Peyer's patch (tissue), 4 donors: ENCODE measurements around the gene OR2T35. TPM values are rescaled to one million over a fixed set of nuclear protein-coding genes. Genes with fewer than 3 reads are reported as not detected.

Experiments
- DNase-seq, 3 donors: peaks; one replicate each; pipeline ENCODE4 v3.0.0-alpha.2; 2017 to 2019
- H3K27ac ChIP-seq, 4 donors: fragments of 200-600 bp; sonication (generic); one replicate each; pipeline ENCODE4 v1.5.1; 2016 to 2019
- H3K27me3 ChIP-seq, 2 donors: fragments of 200-600 bp; sonication (generic); one replicate each; pipeline ENCODE4 v1.5.1; 2019
- H3K36me3 ChIP-seq, 3 donors: fragments of 200-600 bp; sonication (generic); one replicate each; pipeline ENCODE4 v1.5.1; 2016 to 2019
- H3K4me1 ChIP-seq, 4 donors: fragments of 200-600 bp; sonication (generic); one replicate each; pipeline ENCODE4 v1.5.1; 2016 to 2019
- H3K4me3 ChIP-seq, 4 donors: fragments of 200-600 bp; sonication (generic); 1 replicate in 3 of 4; 2 replicates in 1 of 4; pipeline ENCODE4 v1.5.1; 2016 to 2019; ENCODE audit warnings: mild to moderate bottlenecking in 1 of 4
- H3K9me3 ChIP-seq, 4 donors: fragments of 200-600 bp; sonication (generic); one replicate each; pipeline ENCODE4 v1.5.1; 2016 to 2019; ENCODE audit warnings: mild to moderate bottlenecking in 1 of 4
- CTCF ChIP-seq, 6 experiments: fragments of 450-650 bp in 4 of 6; fragments of 200-600 bp in 2 of 6; sonication (generic) in 1 of 6; IDR thresholded peaks; one replicate each; pipeline ENCODE4 v1.5.1; 2017 to 2019; ENCODE audit warnings: antibody characterized with exemption in 6 of 6, mild to moderate bottlenecking in 3 of 6, moderate library complexity in 1 of 6
- POLR2A ChIP-seq, 2 donors: fragments of 450-650 bp; IDR thresholded peaks; one replicate each; pipeline ENCODE4 v1.5.1; 2017; ENCODE audit warnings: antibody characterized with exemption in 2 of 2, mild to moderate bottlenecking in 2 of 2, moderate library complexity in 2 of 2
- total RNA-seq, 4 donors: library from RNA; depleted of rRNA; stranded (reverse); fragments of >200 nt; gene quantifications; one replicate each; pipeline ENCODE4 v1.1.0, GENCODE V29; 2016

The OR2T35 gene
- total RNA-seq, 4 donors from 2014 or later: not detected

- H3K4me1 ChIP-seq: no peaks in the 10 kb centered on the region
- H3K4me3 ChIP-seq: no peak overlapping the region
- no peak for DNase-seq
These were observed 14.5 kb downstream of the OR2T35 start for GRCh38 chr1:248630551-248630950.

GRCh38 chr1:248627971-248628844 lies 16.9 kb downstream of the OR2T35 start:
- no peak overlapping the region for H3K4me3 ChIP-seq
- H3K4me1 ChIP-seq: no peaks in the 10 kb centered on the region
- no peak overlapping the region for H3K27ac ChIP-seq
- H3K36me3 ChIP-seq: no peaks in the 10 kb centered on the region
- DNase-seq: no peak
- TF ChIP-seq POLR2A (IDR thresholded peaks at IDR 0.05) (no peak), CTCF (IDR thresholded peaks at IDR 0.05) (no peak)
- H3K27me3 ChIP-seq: no peaks in the 10 kb centered on the region
- no peaks in the 10 kb centered on the region for H3K9me3 ChIP-seq

More at GRCh38 chr1:248630551-248630950, 14.5 kb downstream of the OR2T35 start:
- TF ChIP-seq POLR2A (IDR thresholded peaks at IDR 0.05) (no peak), CTCF (IDR thresholded peaks at IDR 0.05) (no peak)
- Histone ChIP-seq H3K27me3 (no peaks in the 10 kb centered on the region), H3K9me3 (no peaks in the 10 kb centered on the region), H3K36me3 (no peaks in the 10 kb centered on the region), H3K27ac (no peak overlapping the region)

- Histone ChIP-seq H3K36me3 (no peaks in the 10 kb centered on the region), H3K9me3 (no peaks in the 10 kb centered on the region), H3K4me3 (no peak overlapping the region), H3K27ac (no peak overlapping the region), H3K4me1 (no peaks in the 10 kb centered on the region), H3K27me3 (no peaks in the 10 kb centered on the region)
- DNase-seq: no peak
- TF ChIP-seq CTCF (IDR thresholded peaks at IDR 0.05) (no peak), POLR2A (IDR thresholded peaks at IDR 0.05) (no peak)
These were observed 19.1 kb downstream of the OR2T35 start for GRCh38 chr1:248625971-248626370.

- Histone ChIP-seq H3K4me3 (no peak overlapping the region), H3K9me3 (no peaks in the 10 kb centered on the region), H3K27ac (no peak overlapping the region), H3K4me1 (no peaks in the 10 kb centered on the region), H3K27me3 (no peaks in the 10 kb centered on the region), H3K36me3 (no peaks in the 10 kb centered on the region)
- no peak for DNase-seq
- TF ChIP-seq CTCF (IDR thresholded peaks at IDR 0.05) (no peak), POLR2A (IDR thresholded peaks at IDR 0.05) (no peak)
These were observed 19.9 kb downstream of the OR2T35 start for GRCh38 chr1:248625166-248625565.

- H3K27me3 ChIP-seq: no peaks in the 10 kb centered on the region
- no peak for TF ChIP-seq POLR2A (IDR thresholded peaks at IDR 0.05)
- peak; percentile 45 to 84 (median 63) for TF ChIP-seq CTCF (IDR thresholded peaks at IDR 0.05)
- DNase-seq: no peak
- H3K4me3 ChIP-seq: no peak overlapping the region
- H3K27ac ChIP-seq: no peak overlapping the region
- no peaks in the 10 kb centered on the region for H3K9me3 ChIP-seq
- H3K36me3 ChIP-seq: no peaks in the 10 kb centered on the region
- no peaks in the 10 kb centered on the region for H3K4me1 ChIP-seq
These were observed 22.5 kb downstream of the OR2T35 start for GRCh38 chr1:248622570-248623001.
